Ascending aorta (tissue), 2 donors: Measurements from ENCODE around the gene KAT2A. TPM values are rescaled to one million over a fixed set of nuclear protein-coding genes. Genes with fewer than 3 reads are reported as not detected.
A peak's percentile ranks its signal among the peaks of the same experiment; 100 is the strongest.

Experiments
- DNase-seq, 2 donors: peaks; one replicate each; pipeline ENCODE4 v3.0.0-alpha.2; 2019; ENCODE audit warnings: low spot score in 2 of 2
- H3K27ac ChIP-seq, 2 donors: fragments of 200-600 bp; sonication (generic); one replicate each; pipeline ENCODE4 v1.5.1; 2016 to 2017; ENCODE audit warnings: mild to moderate bottlenecking in 1 of 2
- H3K27me3 ChIP-seq: fragments of 200-600 bp; sonication (generic); one replicate; pipeline ENCODE4 v1.5.1; 2017
- H3K36me3 ChIP-seq, 2 donors: fragments of 200-600 bp; sonication (generic); one replicate each; pipeline ENCODE4 v1.5.1; 2016
- H3K4me1 ChIP-seq, 2 donors: fragments of 200-600 bp; sonication (generic); one replicate each; pipeline ENCODE4 v1.5.1; 2016 to 2017; ENCODE audit warnings: mild to moderate bottlenecking in 1 of 2
- H3K4me3 ChIP-seq, 2 donors: fragments of 200-600 bp; sonication (generic); one replicate each; pipeline ENCODE4 v1.5.1; 2016 to 2017; ENCODE audit warnings: mild to moderate bottlenecking in 1 of 2
- H3K9me3 ChIP-seq, 2 donors: fragments of 200-600 bp; sonication (generic); one replicate each; pipeline ENCODE4 v1.5.1; 2016
- CTCF ChIP-seq, 3 experiments: fragments of 200-600 bp in 2 of 3; fragments of 450-650 bp in 1 of 3; sonication (generic) in 2 of 3; IDR thresholded peaks; one replicate each; pipeline ENCODE4 v1.5.1; 2016 to 2019; ENCODE audit warnings: antibody characterized with exemption in 3 of 3, mild to moderate bottlenecking in 1 of 3, moderate library complexity in 1 of 3
- intact Hi-C: fragments of 100-400 bp; cut with DNase I; formaldehyde crosslinking; loops from one replicate; pipeline ENCODE4 v1.15.1; 2023
- total RNA-seq: library from RNA; depleted of rRNA; stranded (reverse); fragments of >200 nt; gene quantifications from one replicate; pipeline ENCODE4 v1.1.0, GENCODE V29; 2016

The KAT2A gene
- total RNA-seq, 1 donor from 2014 or later, result 94.3 TPM

- no peak overlapping the region for H3K4me3 ChIP-seq
- intact Hi-C loops, result no loop called here
- DNase-seq, result no peak
- H3K27ac ChIP-seq, result no peak overlapping the region
- H3K4me1 ChIP-seq, result no peaks in the 10 kb centered on the region
- H3K9me3 ChIP-seq, result no peaks in the 10 kb centered on the region
- TF ChIP-seq CTCF (IDR thresholded peaks at IDR 0.05), result no peak
- H3K36me3 ChIP-seq, result peaks cover 9 to 25% of the 10 kb centered on the region in 2 donors
- H3K27me3 ChIP-seq, result no peaks in the 10 kb centered on the region
These were observed 15.2 kb downstream of the KAT2A start for GRCh38 chr17:42106009-42106408.

DNA sequence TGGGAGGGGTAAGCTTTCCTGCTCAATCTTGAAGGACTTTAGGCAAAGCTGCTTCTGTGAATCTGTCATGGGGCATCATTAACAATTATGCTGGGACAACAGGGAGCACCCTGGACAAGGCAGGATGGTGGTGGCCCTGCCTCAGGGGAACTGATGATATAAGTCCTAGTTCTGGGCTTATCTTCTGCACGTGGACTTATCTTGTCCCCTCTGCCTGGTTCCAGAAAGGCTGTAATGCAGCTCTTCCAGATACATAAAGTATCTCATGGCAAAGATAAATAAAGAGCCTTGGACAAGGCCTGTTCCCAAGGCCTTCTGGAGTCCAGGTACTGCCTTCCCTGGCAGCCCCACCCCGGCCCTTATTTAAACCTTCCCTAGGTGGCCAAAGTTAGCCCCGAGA lies 16.9 kb downstream of the KAT2A start:
- Histone ChIP-seq H3K9me3 (no peaks in the 10 kb centered on the region), H3K4me3 (no peak overlapping the region), H3K27me3 (no peaks in the 10 kb centered on the region), H3K4me1 (no peaks in the 10 kb centered on the region), H3K27ac (no peak overlapping the region), H3K36me3 (peaks cover 9 to 25% of the 10 kb centered on the region in 2 donors)
- TF ChIP-seq CTCF (IDR thresholded peaks at IDR 0.05), result no peak
- DNase-seq, result no peak
- intact Hi-C loops, result no loop called here

- Histone ChIP-seq H3K4me3 (no peak overlapping the region), H3K36me3 (peaks cover 9 to 20% of the 10 kb centered on the region in 2 donors), H3K9me3 (no peaks in the 10 kb centered on the region), H3K27ac (no peak overlapping the region), H3K27me3 (peaks cover under 1% of the 10 kb centered on the region), H3K4me1 (peaks cover 0 to under 1% of the 10 kb centered on the region in 2 donors)
- intact Hi-C loops, result no loop called here
- DNase-seq, result no peak
- no peak for TF ChIP-seq CTCF (IDR thresholded peaks at IDR 0.05)
These were observed 17.8 kb downstream of the KAT2A start for GRCh38 chr17:42103221-42103954.

DNA sequence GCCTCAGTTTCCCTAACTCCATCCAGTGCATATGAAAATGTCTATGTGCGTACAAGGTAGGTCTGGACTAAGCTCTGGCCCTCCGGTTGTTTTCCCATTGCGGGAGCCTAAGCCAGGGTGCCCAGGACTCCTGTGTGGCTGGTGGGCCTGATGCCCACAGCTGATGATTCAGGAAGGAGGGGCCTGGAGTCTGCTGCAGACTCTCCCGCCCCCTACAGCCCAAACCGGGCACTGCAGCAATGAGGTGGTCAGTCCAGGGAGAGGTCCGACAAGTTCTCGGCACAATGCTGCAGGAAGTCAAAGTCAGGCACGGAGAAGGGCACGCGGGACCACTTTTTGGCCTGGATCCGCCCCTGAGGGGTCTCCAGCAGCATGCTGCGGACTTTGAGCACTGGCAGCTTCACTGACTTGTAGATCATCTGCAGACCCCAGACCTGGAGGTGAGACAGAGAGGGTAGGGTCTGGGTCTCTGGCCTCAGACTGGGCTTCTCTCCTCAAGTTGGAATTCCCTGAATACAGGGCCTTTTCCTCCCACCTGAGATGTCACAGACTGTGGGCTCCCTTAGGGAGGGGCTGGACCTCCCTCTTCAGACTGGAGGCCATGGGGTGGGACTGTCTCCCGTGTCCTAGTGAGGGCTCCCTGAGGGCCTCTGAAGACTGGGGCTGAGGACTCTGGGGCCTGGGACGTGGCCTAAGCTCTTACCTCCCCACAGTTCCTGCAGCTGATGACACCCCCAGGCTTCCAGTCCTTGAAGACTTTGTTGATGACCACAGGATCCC lies 19.5 kb downstream of the KAT2A start:
- no peak overlapping the region for H3K4me3 ChIP-seq
- DNase-seq, result peak in 1 of 2 donors; percentile 87
- intact Hi-C loops, result loop anchor here (1.0 kb wide), 1 partner anchor 34 kb away; no protein-coding TSS in a partner anchor
- peaks cover 11% of the 10 kb centered on the region for H3K27me3 ChIP-seq
- H3K9me3 ChIP-seq, result no peaks in the 10 kb centered on the region
- TF ChIP-seq CTCF (IDR thresholded peaks at IDR 0.05), result peak; percentile 70 to 82 (median 75)
- H3K4me1 ChIP-seq, result peaks cover 3 to 4% of the 10 kb centered on the region in 2 donors
- peaks cover 9 to 14% of the 10 kb centered on the region in 2 donors for H3K36me3 ChIP-seq
- H3K27ac ChIP-seq, result no peak overlapping the region

GRCh38 chr17:42098730-42099399 lies 22.3 kb downstream of the KAT2A start:
- H3K27me3 ChIP-seq, result peaks cover 11% of the 10 kb centered on the region
- peaks cover 3 to 4% of the 10 kb centered on the region in 2 donors for H3K4me1 ChIP-seq
- peaks cover 0 to 3% of the 10 kb centered on the region in 2 donors for H3K36me3 ChIP-seq
- H3K27ac ChIP-seq, result no peak overlapping the region
- no peaks in the 10 kb centered on the region for H3K9me3 ChIP-seq
- no peak overlapping the region for H3K4me3 ChIP-seq
- intact Hi-C loops, result no loop called here
- no peak for DNase-seq
- no peak for TF ChIP-seq CTCF (IDR thresholded peaks at IDR 0.05)
